ENCODE results near the gene PTPRM.
"Not testable (repeated sequence)": the region's sequence is repeated elsewhere in the genome, so short reads cannot be mapped to it uniquely, and the experiment has no call there.

Gene PTPRM

GRCh38 chr18:8424917-8425725 is 858.0 kb downstream of the PTPRM start:
- no peak for DNase-seq

- DNase-seq = no peak
Observed at GRCh38 chr18:8426401-8426800, 859.3 kb downstream of the PTPRM start.

- no peak for DNase-seq
Observed at GRCh38 chr18:8427339-8427738, 860.2 kb downstream of the PTPRM start.

GRCh38 chr18:8428951-8429350 is 861.8 kb downstream of the PTPRM start:
- no peak for DNase-seq

GRCh38 chr18:8431036-8431435 is 863.9 kb downstream of the PTPRM start:
- no peak for DNase-seq

- DNase-seq = no peak
Observed at GRCh38 chr18:8433323-8433722, 866.2 kb downstream of the PTPRM start.

GRCh38 chr18:8433771-8434170 is 866.7 kb downstream of the PTPRM start:
- no peak for DNase-seq

GRCh38 chr18:8435376-8435775 is 868.3 kb downstream of the PTPRM start:
- no peak for DNase-seq

GRCh38 chr18:8439055-8439454 is 871.9 kb downstream of the PTPRM start:
- no peak for DNase-seq

GRCh38 chr18:8443505-8443904 is 876.4 kb downstream of the PTPRM start:
- no peak for DNase-seq

GRCh38 chr18:8446936-8447335 is 879.8 kb downstream of the PTPRM start:
- not testable (repeated sequence) for DNase-seq

GRCh38 chr18:8448130-8448529 is 881.0 kb downstream of the PTPRM start:
- no peak for DNase-seq

GRCh38 chr18:8450013-8450412 is 882.9 kb downstream of the PTPRM start:
- no peak for DNase-seq

GRCh38 chr18:8450898-8451665 is 884.0 kb downstream of the PTPRM start:
- no peak for DNase-seq

GRCh38 chr18:8453528-8453927 is 886.4 kb downstream of the PTPRM start:
- DNase-seq = no peak

GRCh38 chr18:8454136-8454535 is 887.0 kb downstream of the PTPRM start:
- no peak for DNase-seq

GRCh38 chr18:8455661-8456614 is 888.8 kb downstream of the PTPRM start:
- DNase-seq = no peak
